GM18951 (cell line): ENCODE measurements around the gene PDHA2.

Experiments
- POLR2A ChIP-seq: IDR thresholded peaks from 4 replicates; pipeline ENCODE4 v1.6.1; 2011; ENCODE audit warnings: mild to moderate bottlenecking; ENCODE audit not compliant: insufficient read length, insufficient read depth; ENCODE audit errors: extremely low read depth
- in situ Hi-C: fragments of 300-500 bp; cut with MboI; formaldehyde crosslinking; loops from one replicate; pipeline ENCODE4 v1.12.0; 2022; ENCODE audit warnings: low sequenced_read_pairs, mixed read lengths, inconsistent platforms; ENCODE audit not compliant: unreplicated experiment

Gene PDHA2

GRCh38 chr4:95869961-95870500 is 30.1 kb downstream of the PDHA2 start:
- in situ Hi-C loops: no loop called here
- TF ChIP-seq POLR2A: no peak

GRCh38 chr4:95877636-95878035 is 37.7 kb downstream of the PDHA2 start:
- in situ Hi-C loops: no loop called here
- no peak for TF ChIP-seq POLR2A

GRCh38 chr4:95887551-95887950 is 47.7 kb downstream of the PDHA2 start:
- in situ Hi-C loops: no loop called here
- no peak for TF ChIP-seq POLR2A

- in situ Hi-C loops: no loop called here
- TF ChIP-seq POLR2A: no peak
These were observed 49.8 kb downstream of the PDHA2 start for GRCh38 chr4:95889662-95890061.
